Colonic mucosa (tissue), 4 donors: ENCODE measurements around the gene C19orf85. TPM values are rescaled to one million over a fixed set of nuclear protein-coding genes. Genes with fewer than 3 reads are reported as not detected.
"Not testable (repeated sequence)": the region's sequence is repeated elsewhere in the genome, so short reads cannot be mapped to it uniquely, and the experiment has no call there.

Source experiments
- DNase-seq: peaks from one replicate; pipeline ENCODE4 v3.0.0-alpha.2; 2020
- H3K27ac ChIP-seq: fragments of 200-600 bp; one replicate; pipeline ENCODE4 v1.8.0; 2021
- H3K27me3 ChIP-seq: fragments of 200-600 bp; one replicate; pipeline ENCODE4 v1.8.0; 2021
- H3K36me3 ChIP-seq: fragments of 200-600 bp; one replicate; pipeline ENCODE4 v1.8.0; 2021
- H3K4me1 ChIP-seq: fragments of 200-600 bp; one replicate; pipeline ENCODE4 v1.8.0; 2021; ENCODE audit warnings: mild to moderate bottlenecking
- H3K4me3 ChIP-seq: fragments of 200-600 bp; one replicate; pipeline ENCODE4 v1.8.0; 2021
- H3K9ac ChIP-seq, 2 donors: one replicate each; pipeline ENCODE4 v1.7.0; 2013; ENCODE audit warnings: control low read depth in 2 of 2, low read depth in 2 of 2, low read length in 2 of 2
- H3K9me3 ChIP-seq: fragments of 200-600 bp; one replicate; pipeline ENCODE4 v1.8.0; 2021
- intact Hi-C: fragments of 100-400 bp; cut with DNase I; formaldehyde crosslinking; loops from one replicate; pipeline ENCODE4 v1.14.1; 2022
- total RNA-seq, 2 donors: library from RNA; stranded (reverse); fragmentation: NEBNext Ultra II Directional in 1 of 2; extraction: Animal tissue kit (Norgen Biotek cat#: 25700) in 1 of 2; gene quantifications; one replicate each; pipeline ENCODE4 v1.2.1, GENCODE V29; 2021
- TF ChIP-seq, protein P1 (sequence below): fragments of 200-600 bp; IDR thresholded peaks from one replicate; pipeline ENCODE4 v1.8.0; 2022; ENCODE audit warnings: antibody characterized with exemption, mild to moderate bottlenecking
- donor health status: healthy.
- donor health status: DM: no; HTN: no; CAD: no.
- donor health status: DM: no; HTN: no; CAD: no.

The C19orf85 gene
- total RNA-seq, 2 donors from 2014 or later: not detected

DNA sequence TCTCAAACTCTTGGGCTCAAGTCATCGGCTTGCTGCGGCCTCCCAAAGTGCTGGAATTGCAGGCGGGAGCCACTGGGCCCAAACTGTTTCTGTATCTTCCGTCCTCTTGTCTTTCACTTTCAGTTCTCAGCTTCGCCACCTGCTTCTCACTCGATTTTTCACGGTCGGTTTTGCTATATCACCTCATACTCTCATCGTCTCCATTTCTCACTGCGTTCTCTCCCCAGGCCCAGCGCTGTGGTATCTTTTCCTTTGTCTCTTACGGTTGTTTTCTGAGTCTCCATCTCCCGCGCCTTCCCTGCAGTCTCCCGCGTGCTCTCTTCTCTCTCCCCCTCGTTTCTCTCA, 38.6 kb upstream of the C19orf85 start:
- DNase-seq: no peak
- intact Hi-C loops: loop anchor here (5.0 kb wide), 1 partner anchor 36 kb away; no protein-coding TSS in a partner anchor
- no peaks in the 10 kb centered on the region for H3K36me3 ChIP-seq
- TF ChIP-seq, protein P1, sequence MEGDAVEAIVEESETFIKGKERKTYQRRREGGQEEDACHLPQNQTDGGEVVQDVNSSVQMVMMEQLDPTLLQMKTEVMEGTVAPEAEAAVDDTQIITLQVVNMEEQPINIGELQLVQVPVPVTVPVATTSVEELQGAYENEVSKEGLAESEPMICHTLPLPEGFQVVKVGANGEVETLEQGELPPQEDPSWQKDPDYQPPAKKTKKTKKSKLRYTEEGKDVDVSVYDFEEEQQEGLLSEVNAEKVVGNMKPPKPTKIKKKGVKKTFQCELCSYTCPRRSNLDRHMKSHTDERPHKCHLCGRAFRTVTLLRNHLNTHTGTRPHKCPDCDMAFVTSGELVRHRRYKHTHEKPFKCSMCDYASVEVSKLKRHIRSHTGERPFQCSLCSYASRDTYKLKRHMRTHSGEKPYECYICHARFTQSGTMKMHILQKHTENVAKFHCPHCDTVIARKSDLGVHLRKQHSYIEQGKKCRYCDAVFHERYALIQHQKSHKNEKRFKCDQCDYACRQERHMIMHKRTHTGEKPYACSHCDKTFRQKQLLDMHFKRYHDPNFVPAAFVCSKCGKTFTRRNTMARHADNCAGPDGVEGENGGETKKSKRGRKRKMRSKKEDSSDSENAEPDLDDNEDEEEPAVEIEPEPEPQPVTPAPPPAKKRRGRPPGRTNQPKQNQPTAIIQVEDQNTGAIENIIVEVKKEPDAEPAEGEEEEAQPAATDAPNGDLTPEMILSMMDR: no peak
- H3K4me3 ChIP-seq: no peak overlapping the region
- no peaks in the 10 kb centered on the region for H3K27me3 ChIP-seq
- peak overlapping the region in 1 of 2 donors; percentile 24 for H3K9ac ChIP-seq
- no peaks in the 10 kb centered on the region for H3K4me1 ChIP-seq
- H3K27ac ChIP-seq: no peak overlapping the region
- no peaks in the 10 kb centered on the region for H3K9me3 ChIP-seq

DNA sequence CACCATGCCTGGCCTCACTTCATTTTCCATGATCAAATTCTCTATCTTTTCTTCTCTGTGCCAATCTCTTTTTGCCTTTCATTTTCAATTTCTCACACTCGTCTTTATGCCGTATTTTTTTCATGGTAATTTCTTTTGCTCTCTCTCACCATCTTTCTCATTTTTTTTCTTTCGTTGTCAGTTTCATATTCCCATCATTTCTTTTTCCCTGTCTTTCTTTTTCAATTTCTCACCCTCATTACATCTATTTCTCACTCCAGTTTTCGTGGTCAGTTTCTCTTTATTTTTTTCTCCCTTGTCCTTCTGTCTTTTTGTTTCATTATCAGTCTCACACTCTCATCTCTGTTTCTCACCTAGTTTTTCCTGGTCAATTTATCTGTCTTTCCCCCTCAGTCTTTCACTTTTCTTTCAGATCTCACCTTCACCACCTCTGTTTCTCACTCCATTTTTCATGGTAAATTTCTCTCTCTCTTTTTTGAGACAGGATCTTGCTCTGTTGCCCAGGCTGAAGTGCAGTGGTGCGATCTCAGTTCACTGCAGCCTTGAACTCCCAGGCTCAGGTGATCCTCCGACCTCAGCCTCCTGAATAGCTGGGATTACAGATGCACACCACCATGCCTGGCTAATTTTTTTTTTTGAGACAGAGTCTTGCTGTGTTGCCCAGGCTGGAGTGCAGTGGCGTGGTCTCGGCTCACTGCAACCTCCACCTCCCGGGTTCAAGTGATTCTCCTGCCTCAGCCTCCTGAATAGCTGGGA, 37.8 kb upstream of the C19orf85 start:
- intact Hi-C loops: loop anchor here (5.0 kb wide), 1 partner anchor 35 kb away; no protein-coding TSS in a partner anchor
- no peak overlapping the region for H3K4me3 ChIP-seq
- no peaks in the 10 kb centered on the region for H3K36me3 ChIP-seq
- H3K27me3 ChIP-seq: no peaks in the 10 kb centered on the region
- TF ChIP-seq, protein P1: no peak
- no peaks in the 10 kb centered on the region for H3K9me3 ChIP-seq
- no peak overlapping the region for H3K27ac ChIP-seq
- no peak overlapping the region for H3K9ac ChIP-seq
- no peak for DNase-seq
- H3K4me1 ChIP-seq: no peaks in the 10 kb centered on the region

DNA sequence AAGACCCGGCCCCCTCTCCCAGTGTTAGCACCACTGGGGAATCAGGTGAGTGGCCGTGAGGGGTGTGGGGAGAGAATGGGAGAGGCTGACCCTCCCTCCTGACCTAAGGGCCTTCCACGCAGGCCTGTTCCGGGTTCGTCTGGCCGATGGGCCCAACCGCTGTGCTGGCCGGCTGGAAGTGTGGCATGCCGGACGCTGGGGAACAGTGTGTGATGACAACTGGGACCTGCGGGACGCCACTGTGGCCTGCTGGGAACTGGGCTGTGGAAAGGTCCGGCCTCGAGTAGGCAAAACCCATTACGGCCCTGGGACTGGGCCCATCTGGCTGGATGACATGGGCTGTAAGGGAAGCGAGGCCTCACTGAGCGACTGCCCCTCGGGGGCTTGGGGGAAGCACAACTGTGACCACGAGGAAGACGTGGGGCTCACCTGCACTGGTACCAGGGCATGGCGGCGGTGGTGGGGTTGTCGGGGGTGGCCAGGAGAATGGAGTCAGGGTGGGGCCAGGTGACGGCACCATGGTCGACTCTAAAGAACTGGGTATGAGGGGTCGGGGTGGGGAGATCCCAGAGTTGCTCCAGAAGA, 35.9 kb upstream of the C19orf85 start:
- TF ChIP-seq, protein P1: no peak
- Histone ChIP-seq H3K4me1 (no peaks in the 10 kb centered on the region), H3K9me3 (no peaks in the 10 kb centered on the region), H3K27me3 (no peaks in the 10 kb centered on the region), H3K36me3 (no peaks in the 10 kb centered on the region), H3K9ac (no peak overlapping the region), H3K27ac (no peak overlapping the region), H3K4me3 (no peak overlapping the region)
- no peak for DNase-seq
- intact Hi-C loops: loop anchor here (5.0 kb wide), 1 partner anchor 33 kb away; no protein-coding TSS in a partner anchor

DNA sequence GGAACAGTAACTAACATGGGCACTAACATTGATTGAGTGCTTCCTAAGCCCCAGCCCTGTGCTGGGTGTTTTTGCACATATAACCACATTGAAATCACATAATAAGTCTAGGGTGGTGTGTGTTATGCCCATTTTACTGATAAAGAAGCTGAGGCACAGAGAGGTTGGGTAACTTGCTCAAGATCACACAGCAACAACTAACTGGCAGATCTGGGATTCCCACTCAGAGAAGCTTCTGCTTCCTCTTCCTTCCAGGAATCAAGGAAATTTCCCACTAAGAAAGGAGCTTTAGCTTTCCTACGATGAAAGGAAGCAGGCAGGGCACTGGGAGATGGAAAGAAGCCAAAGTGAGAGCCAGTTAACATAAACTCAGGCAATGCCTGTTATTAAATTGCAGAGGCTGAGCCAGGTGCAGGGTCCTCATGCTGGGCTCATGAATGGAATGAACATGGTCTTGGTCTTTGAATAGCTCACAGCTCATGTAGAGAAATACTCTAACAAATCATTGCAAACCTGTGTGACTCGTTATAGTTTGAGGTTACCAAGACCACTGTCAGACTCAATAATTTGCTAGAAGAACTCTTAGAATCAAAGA, 33.8 kb upstream of the C19orf85 start:
- H3K27ac ChIP-seq: no peak overlapping the region
- H3K4me3 ChIP-seq: no peak overlapping the region
- intact Hi-C loops: no loop called here
- no peaks in the 10 kb centered on the region for H3K9me3 ChIP-seq
- no peak overlapping the region for H3K9ac ChIP-seq
- H3K27me3 ChIP-seq: no peaks in the 10 kb centered on the region
- H3K4me1 ChIP-seq: no peaks in the 10 kb centered on the region
- DNase-seq: no peak
- TF ChIP-seq, protein P1: no peak
- H3K36me3 ChIP-seq: no peaks in the 10 kb centered on the region

DNA sequence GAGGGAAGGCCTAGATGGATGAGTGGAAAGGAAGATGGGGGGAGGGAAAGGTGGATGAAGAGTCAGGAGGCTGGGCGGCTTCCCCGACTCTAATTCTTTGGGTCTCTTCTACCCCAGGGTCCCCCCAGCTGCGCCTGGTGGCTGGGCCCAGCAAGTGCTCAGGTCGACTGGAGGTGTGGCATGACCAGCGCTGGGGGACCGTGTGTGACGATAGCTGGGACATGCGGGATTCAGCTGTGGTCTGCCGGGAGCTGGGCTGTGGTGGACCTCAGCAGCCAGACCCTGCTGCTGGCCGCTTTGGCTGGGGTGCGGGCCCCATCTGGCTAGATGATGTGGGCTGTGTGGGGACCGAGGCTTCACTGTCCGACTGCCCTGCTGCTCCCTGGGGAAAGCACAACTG, 33.2 kb upstream of the C19orf85 start:
- intact Hi-C loops: no loop called here
- TF ChIP-seq, protein P1: no peak
- no peak overlapping the region for H3K27ac ChIP-seq
- no peaks in the 10 kb centered on the region for H3K36me3 ChIP-seq
- DNase-seq: no peak
- no peaks in the 10 kb centered on the region for H3K9me3 ChIP-seq
- H3K27me3 ChIP-seq: no peaks in the 10 kb centered on the region
- no peak overlapping the region for H3K4me3 ChIP-seq
- H3K4me1 ChIP-seq: no peaks in the 10 kb centered on the region
- H3K9ac ChIP-seq: no peak overlapping the region

DNA sequence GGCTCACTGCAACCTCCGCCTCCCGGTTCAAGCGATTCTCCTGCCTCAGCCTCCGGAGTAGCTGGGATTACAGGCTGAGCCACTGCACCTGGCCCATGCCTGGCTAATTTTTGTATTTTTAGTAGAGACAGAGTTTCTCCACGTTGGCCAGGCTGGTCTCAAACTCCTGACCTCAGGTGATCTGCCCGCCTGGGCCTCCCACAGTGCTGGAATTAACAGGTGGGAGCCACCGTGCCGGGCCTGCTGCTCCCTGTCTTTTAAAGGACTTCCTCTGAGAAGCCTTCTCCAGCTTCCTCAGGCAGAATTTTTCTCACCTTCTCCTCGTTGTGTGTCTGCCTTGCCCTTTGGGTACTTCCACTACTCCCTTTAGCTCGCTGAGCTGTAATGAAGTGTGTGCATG, 32.3 kb upstream of the C19orf85 start:
- H3K36me3 ChIP-seq, H3K9me3 ChIP-seq, DNase-seq, H3K9ac ChIP-seq, H3K4me1 ChIP-seq, H3K27ac ChIP-seq, intact Hi-C loops, H3K27me3 ChIP-seq, H3K4me3 ChIP-seq: not testable (repeated sequence)
